Measurements from ENCODE around the gene SIL1. TPM values are rescaled to one million over a fixed set of nuclear protein-coding genes. Genes with fewer than 3 reads are reported as not detected.

Gene SIL1
- total and polyA plus RNA-seq, 2 donors (not counting 3 experiments of a cell fraction or from before 2014, with no cell fraction given): 47.6 to 67.2 TPM

GRCh38 chr5:139108063-139108824 is 89.9 kb downstream of the SIL1 start:
- intact Hi-C loops (cut with micrococcal nuclease): no loop called here
- H3K27me3 ChIP-seq (ENCODE audit: control insufficient read depth in 2 of 2, insufficient read depth in 2 of 2, low read length in 2 of 2): no peaks in the 10 kb centered on the region
- no peak overlapping the region for H3K9ac ChIP-seq (replicated peaks; ENCODE audit: extremely low read depth, insufficient read depth, low read length)
- ChIA-PET POLR2A (no interaction called here), CTCF (interaction anchor here (0.8 to 1.1 kb wide), 3 partner anchors 11 to 318 kb away, joined by 3 to 4 read pairs (median 3); no protein-coding TSS in a partner anchor)
- dilution Hi-C loops (cut with MboI; ENCODE audit: extremely low pct_ligation_motif_present, low sequenced_read_pairs): no loop called here
- no peaks in the 10 kb centered on the region for H4K20me1 ChIP-seq (replicated peaks; ENCODE audit: control insufficient read depth, extremely low read depth, insufficient read depth, low read length)
- DNase-seq (ENCODE audit: low read depth, low spot score) (no peak), FAIRE-seq (no peak)
- no TSS peak for BruUV-seq (replicated peaks)
- TF ChIP-seq MYC (IDR thresholded peaks at IDR 0.05; ENCODE audit: low read depth, low read length) (no peak), MAX (IDR thresholded peaks at IDR 0.05; ENCODE audit: insufficient read depth, insufficient read length) (no peak), POLR2A (IDR thresholded peaks at IDR 0.05; ENCODE audit: low read depth, low read length) (no peak), EZH2 (IDR thresholded peaks at IDR 0.05; ENCODE audit: borderline replicate concordance, low read depth, low read length, severe bottlenecking) (no peak), CTCF (IDR thresholded peaks at IDR 0.05; ENCODE audit: extremely low read depth in 1 of 2, insufficient read depth in 1 of 2, low read depth in 1 of 2, low read length in 2 of 2) (no peak), POLR2AphosphoS5 (IDR thresholded peaks at IDR 0.05; ENCODE audit: insufficient read depth, low read depth, low read length) (no peak), GATA2 (IDR thresholded peaks at IDR 0.05; ENCODE audit: insufficient read depth, insufficient read length, low read depth, low read length) (no peak), JUN (IDR thresholded peaks at IDR 0.05; ENCODE audit: borderline replicate concordance, insufficient read depth, insufficient read length, low read depth) (no peak), FOS (IDR thresholded peaks at IDR 0.05; ENCODE audit: borderline replicate concordance, insufficient read depth, low read length) (no peak)
- H3K9me3 ChIP-seq (replicated peaks; ENCODE audit: control insufficient read depth, insufficient read depth, low read length): no peaks in the 10 kb centered on the region
- H3K27ac ChIP-seq (ENCODE audit: insufficient read depth, low read depth, low read length): no peak overlapping the region
- no peaks in the 10 kb centered on the region for H3K9me1 ChIP-seq (replicated peaks; ENCODE audit: control insufficient read depth, extremely low read depth, insufficient read depth, low read length)
- no peak overlapping the region for H2AFZ ChIP-seq (ENCODE audit: low read depth, low read length)
- H3K4me3 ChIP-seq (replicated peaks in 1 of 3; ENCODE audit: insufficient read depth in 1 of 3, low read depth in 1 of 3, low read length in 3 of 3): no peak overlapping the region
- no peaks in the 10 kb centered on the region for H3K79me2 ChIP-seq (ENCODE audit: control insufficient read depth, insufficient read depth, low read length)
- H3K4me2 ChIP-seq (ENCODE audit: insufficient read depth, low read length): no peak overlapping the region
- H3K36me3 ChIP-seq (ENCODE audit: control insufficient read depth in 2 of 2, extremely low read depth in 1 of 2, insufficient read depth in 2 of 2, low read length in 2 of 2): no peaks in the 10 kb centered on the region
- no peaks in the 10 kb centered on the region for H3K4me1 ChIP-seq (ENCODE audit: control insufficient read depth, extremely low read depth, insufficient read depth, low read length)
